Neuron (in vitro differentiated cells): ENCODE results near the gene ZGLP1.

Source experiments
- H2AFZ ChIP-seq: one replicate; pipeline ENCODE4 v1.6.1; 2013; ENCODE audit warnings: low read depth, mild to moderate bottlenecking, inconsistent platforms, low read length, moderate library complexity
- H3K27me3 ChIP-seq: one replicate; pipeline ENCODE4 v1.6.1; 2013; ENCODE audit warnings: low read length; ENCODE audit not compliant: insufficient read depth
- H3K36me3 ChIP-seq: one replicate; pipeline ENCODE4 v1.6.1; 2013; ENCODE audit warnings: low read length; ENCODE audit not compliant: insufficient read depth
- H3K4me1 ChIP-seq: one replicate; pipeline ENCODE4 v1.6.1; 2013; ENCODE audit warnings: low read length; ENCODE audit not compliant: insufficient read depth
- H3K4me3 ChIP-seq: 2 replicates; pipeline ENCODE4 v1.5.1; 2013; ENCODE audit warnings: mild to moderate bottlenecking, low read length, moderate library complexity
- H3K9me3 ChIP-seq: one replicate; pipeline ENCODE4 v1.6.1; 2013; ENCODE audit warnings: low read length

The ZGLP1 gene

DNA sequence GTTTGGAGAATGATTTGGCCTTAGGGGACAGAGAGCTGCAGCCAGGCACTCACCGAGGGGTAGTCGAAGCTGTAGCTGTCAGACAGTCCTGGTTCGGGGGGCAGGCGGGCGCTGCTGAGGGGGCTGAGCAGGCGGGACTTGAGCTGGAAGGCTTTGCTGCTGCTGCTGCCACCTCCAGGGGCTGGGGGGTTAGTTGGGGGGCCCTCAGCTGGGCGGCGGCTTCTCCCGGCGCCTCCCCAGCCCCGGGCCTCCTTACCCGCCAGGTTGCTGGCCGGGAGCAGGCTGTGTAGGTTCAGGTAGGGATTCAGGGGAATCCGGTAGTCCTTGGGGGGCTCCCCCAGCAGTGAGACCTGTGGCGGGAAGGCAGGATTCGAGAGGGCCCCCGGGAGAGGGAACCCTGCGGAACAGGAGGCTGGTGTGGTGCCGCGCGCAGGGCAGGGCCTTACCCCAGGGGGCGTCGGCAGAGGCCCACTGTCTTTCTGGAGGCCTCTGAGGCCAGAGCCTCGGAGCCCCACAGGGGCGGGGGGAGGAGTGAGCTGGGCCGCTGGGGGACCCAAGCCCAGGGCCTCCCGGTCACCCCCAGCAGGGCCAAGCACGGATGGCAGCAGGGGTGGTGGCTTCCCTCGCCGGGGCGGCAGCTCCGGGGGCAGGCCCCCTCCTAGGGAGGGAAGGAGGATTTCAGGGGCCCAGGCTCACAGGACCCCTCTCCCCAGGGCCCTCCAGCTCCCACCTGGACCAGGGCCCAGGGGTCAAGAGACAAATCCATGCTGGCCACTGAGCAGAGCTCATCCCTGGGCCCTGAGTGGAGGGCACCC is 11.2 kb upstream of the ZGLP1 start:
- no peaks in the 10 kb centered on the region for H3K4me1 ChIP-seq
- H2AFZ ChIP-seq, result no peak overlapping the region
- no peaks in the 10 kb centered on the region for H3K9me3 ChIP-seq
- no peaks in the 10 kb centered on the region for H3K27me3 ChIP-seq
- H3K4me3 ChIP-seq, result no peak overlapping the region
- H3K36me3 ChIP-seq, result peaks cover 81% of the 10 kb centered on the region

DNA sequence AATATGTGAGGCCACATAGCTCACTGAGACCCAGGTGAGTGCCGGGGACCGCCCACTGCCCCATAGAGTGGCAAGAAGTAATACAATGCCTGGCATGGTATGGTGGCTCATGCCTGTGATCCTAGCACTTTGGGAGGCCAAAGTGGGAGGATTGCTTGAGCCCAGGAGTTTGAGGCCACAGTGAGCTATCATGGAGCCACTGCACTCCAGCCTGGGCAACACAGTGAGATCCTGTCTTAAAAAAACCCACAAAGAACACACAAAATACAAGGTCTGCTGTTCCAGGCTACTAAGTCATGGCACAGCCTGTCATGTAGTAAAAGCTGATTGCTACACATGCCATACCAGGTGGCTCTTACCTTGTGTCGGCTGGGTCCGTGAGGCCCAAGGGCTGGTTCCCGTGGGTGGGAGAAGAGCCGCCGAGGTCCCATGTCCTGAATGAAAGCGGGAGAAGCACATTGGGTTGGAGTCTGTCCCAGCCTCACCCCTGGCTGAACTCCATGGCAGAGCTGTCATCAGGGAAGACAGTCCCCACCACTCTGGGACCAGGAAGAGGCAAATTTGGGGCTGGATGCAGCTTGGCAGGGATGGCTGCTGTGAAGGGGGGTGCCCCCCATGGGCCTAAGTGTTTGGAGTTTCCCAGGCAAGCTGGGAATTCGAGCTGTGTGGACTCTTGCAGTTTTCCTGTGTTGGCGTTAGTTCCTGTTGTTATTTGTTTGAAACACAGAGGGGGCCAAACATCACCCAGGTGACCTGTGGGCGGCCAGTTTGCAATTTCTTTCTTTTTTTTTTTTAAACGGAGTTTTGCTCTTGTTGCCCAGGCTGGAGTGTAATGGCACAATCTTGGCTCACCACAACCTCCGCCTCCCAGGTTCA is 9.4 kb upstream of the ZGLP1 start:
- Histone ChIP-seq H3K4me1 (peaks cover 10% of the 10 kb centered on the region), H2AFZ (no peak overlapping the region), H3K36me3 (peaks cover 66% of the 10 kb centered on the region), H3K4me3 (no peak overlapping the region), H3K27me3 (no peaks in the 10 kb centered on the region), H3K9me3 (no peaks in the 10 kb centered on the region)

DNA sequence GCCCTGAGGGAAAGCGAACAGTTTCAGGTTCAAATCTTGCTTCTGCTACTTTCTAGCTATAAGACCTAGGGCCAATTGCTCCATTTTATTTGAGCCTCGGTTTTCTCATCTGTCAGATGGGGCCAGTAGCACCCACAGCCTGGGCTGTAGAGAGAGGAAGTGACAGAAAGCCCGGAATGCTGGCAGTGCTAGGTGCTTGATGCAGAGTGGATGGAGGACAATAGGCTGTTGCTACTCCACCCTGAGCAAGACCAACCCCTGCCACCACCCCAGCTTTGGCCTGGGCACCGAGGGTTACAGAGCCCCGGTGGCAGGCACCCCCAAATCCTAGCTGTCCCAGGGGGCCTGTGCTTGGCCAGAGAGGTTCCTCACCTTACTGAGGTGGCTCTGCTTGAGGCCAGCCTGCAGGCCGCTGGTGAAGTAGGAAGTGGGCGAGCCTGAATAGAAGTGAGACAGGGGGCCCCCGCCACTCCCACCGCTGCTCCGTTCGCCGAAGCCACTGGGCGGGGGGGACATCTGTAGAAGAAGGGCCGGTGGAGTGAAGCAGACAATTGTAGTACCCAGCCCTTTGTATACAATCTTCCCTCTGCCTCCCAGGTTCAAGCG is 8.3 kb upstream of the ZGLP1 start:
- Histone ChIP-seq H3K4me1 (peaks cover 10% of the 10 kb centered on the region), H3K36me3 (peaks cover 59% of the 10 kb centered on the region), H2AFZ (no peak overlapping the region), H3K4me3 (no peak overlapping the region), H3K27me3 (no peaks in the 10 kb centered on the region), H3K9me3 (no peaks in the 10 kb centered on the region)

DNA sequence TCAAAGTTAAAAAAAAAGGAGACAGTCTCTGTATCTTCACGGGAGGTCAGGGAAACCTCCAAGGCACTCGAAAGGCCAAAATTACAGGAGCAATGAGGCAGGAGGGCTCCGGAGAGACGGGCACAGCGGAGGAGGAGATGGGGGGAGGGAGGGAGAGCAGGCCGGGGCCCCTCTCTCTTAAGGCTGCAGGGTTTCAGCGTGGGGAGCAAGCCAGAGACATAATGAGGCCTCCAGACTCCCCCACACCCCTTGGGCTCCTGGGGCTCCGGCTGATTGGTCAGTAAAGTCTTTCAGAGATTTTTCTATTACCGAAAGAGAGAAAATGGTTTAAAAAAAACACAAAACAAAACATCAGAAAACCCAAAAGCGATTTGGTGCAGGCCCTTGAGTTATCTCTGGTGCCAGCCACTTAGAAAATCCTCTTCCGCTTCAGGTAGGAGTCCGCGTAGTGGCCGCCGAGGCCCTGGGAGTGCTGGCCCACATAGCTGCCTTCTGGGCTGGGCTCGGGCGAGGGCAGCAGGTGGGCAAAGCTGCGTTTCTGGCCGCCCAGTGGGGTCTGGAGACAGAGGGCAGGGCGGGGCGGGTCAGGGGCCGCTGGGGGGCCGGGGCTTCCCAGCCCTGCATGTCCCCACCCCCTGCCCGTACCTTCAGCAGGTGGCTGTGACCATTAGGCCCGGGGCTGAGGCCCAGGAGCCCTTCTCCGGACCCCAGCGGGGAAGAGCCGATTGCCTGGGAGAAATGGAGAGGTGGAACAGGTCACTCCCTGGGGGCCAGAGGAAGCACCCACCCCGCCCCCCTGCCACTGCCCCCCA is 7.6 kb upstream of the ZGLP1 start:
- H3K27me3 ChIP-seq, result no peaks in the 10 kb centered on the region
- no peak overlapping the region for H2AFZ ChIP-seq
- peaks cover 52% of the 10 kb centered on the region for H3K36me3 ChIP-seq
- no peak overlapping the region for H3K4me3 ChIP-seq
- H3K9me3 ChIP-seq, result no peaks in the 10 kb centered on the region
- peaks cover 10% of the 10 kb centered on the region for H3K4me1 ChIP-seq

DNA sequence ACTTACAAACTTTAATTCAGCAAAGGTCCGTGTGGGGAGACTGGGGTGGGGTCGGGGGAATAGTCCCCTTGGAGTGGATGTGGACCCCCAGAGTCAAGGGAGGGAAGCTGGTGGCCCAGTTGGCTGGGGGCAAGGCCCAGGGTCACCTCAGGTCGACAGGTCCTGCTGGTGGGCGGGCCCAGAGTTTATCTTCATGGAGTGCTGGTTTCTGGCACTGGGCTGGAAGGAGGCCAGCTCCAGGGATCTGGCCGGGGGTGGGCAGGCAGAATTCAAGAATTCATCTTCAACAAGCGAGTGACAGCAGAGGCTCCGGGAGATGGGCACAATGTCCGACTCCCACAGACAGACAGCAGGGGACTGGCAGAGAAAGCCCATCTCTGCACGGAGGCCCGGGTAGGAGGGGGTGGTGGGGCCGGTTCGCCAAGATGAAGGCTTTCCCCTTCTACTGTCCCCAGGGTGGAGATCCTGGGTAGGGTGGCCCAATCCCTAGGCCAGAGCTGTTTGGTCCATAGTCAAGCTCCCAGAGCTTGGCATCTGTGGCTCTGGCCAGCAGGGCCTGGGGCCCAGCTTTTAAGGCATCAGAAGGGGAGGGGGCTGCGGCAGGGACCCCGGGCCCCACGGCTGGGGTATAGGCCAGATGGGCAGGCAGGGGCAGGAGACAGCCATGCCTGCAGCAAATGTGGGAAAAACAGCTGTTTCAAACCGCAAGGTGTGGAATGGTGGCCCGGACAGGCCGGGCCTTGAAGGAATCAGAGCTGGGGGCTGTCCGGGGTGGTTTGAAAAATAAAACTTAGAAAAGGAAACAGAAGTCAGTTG is 6.8 kb upstream of the ZGLP1 start:
- H3K9me3 ChIP-seq, result no peaks in the 10 kb centered on the region
- H3K27me3 ChIP-seq, result no peaks in the 10 kb centered on the region
- H3K4me1 ChIP-seq, result peaks cover 10% of the 10 kb centered on the region
- H3K4me3 ChIP-seq, result peak overlapping the region; percentile 83
- H3K36me3 ChIP-seq, result peaks cover 44% of the 10 kb centered on the region
- no peak overlapping the region for H2AFZ ChIP-seq

DNA sequence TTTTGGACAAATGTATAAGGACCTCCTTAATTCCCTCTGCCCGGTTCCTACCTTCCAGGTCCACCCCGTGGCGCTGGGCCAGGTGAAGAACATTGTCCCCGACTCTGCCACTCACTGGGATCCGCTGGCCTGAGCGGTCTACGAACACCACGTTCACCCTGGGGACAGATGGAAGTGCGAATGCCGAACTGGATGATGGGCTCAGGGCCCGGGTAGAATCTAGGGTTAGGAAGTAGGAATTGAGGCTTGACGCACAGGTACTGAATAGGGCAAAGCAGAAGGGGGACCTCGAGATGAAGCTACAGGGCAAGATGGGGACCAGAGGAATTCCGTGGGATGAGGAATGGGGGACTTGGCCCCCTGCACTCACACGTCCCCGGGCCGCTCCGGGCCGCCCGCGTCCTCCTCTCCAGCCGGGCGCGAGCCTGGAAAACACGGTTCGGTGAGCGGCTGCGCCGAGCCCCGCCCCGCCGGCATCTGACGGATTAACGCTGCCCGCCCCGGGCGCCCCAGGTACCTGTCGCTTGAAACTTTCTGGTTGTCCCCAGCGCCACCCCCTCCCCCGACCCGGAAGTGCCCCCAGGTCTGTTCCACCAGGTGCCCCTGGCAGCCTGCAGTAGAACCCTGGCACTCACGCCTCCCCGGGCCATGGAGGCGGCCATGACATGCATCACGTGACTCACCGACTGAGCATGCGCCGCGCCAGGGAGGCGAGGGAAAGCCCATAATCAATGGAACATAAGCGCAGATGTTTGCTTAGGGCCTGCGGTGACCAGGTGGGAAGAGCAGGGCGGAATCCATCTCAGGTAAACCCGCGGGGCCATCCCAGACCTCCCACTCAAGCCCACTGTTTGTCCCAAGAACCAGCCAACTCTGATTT is 6.0 kb upstream of the ZGLP1 start, which contains the start of gene FDX2:
Gene FDX2, minus strand, starts transcription at position 681 of the 880 bp plus-strand sequence. Its CDS starts 19 bp downstream, at position 662.
- Histone ChIP-seq H2AFZ (peak within 1 kb of the TSS; percentile 91), H3K27me3 (no peaks in the 10 kb centered on the region), H3K9me3 (no peaks in the 10 kb centered on the region), H3K4me3 (peak within 1 kb of the TSS; percentile 83), H3K4me1 (peaks cover 10% of the 10 kb centered on the region), H3K36me3 (peaks cover 40% of the 10 kb centered on the region)

DNA sequence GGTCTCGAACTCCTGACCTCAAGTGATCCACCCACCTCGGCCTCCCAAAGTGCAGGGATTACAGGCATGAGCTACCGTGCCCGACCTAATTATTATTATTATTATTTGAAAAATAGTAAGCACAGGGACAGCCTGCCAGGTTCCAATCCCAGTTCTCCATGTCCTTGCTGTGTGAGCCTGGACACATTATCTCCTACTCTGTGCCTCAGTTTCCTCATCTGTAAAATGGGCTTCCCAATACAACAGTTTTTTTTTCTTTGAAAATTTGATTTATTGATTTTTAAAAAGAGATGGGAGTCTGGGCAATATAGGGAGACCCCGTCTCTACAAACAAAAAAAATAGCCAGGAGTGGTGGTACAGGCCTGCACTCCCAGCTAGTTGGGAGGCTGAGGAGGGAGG is 3.3 kb downstream of the ZGLP1 start:
- H3K27me3 ChIP-seq, result no peaks in the 10 kb centered on the region
- H2AFZ ChIP-seq, result no peak overlapping the region
- no peak overlapping the region for H3K4me3 ChIP-seq
- H3K4me1 ChIP-seq, result no peaks in the 10 kb centered on the region
- H3K36me3 ChIP-seq, result peaks cover 9% of the 10 kb centered on the region
- no peaks in the 10 kb centered on the region for H3K9me3 ChIP-seq

DNA sequence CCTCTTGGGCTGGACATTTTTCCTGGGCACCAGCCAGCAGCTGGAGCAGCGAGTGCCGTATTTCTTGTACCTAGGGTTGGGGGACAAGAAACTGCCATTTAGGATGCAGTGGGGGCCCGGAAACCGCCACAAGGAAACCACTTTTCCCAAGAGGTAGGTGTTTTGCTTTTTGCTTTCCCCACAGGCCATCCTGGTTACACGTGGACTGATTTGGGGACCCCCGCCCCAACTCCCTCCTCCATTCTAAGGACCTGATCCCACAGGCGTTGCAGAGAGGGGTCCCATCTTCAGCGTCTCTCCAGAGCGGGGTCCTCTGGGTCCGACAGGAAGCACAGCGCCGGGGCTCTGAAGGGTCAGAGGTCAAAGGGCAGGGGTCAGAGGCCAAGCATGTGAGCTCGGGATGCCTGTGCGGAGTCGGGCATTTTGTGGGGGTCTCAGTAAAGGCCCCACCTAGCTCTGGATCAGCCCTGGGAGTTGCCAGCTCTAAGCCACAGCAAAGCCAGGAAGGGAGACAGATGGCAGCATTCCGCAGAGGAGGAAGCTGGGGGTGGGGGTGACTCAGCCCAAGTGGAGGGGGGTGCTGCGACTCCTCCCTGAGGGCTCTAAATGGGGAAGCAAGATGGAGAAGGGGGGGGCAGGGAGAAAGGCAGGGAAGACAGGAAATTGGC is 4.3 kb downstream of the ZGLP1 start:
- Histone ChIP-seq H3K27me3 (no peaks in the 10 kb centered on the region), H3K36me3 (peaks cover 3% of the 10 kb centered on the region), H3K9me3 (no peaks in the 10 kb centered on the region), H3K4me3 (no peak overlapping the region), H3K4me1 (no peaks in the 10 kb centered on the region), H2AFZ (no peak overlapping the region)

DNA sequence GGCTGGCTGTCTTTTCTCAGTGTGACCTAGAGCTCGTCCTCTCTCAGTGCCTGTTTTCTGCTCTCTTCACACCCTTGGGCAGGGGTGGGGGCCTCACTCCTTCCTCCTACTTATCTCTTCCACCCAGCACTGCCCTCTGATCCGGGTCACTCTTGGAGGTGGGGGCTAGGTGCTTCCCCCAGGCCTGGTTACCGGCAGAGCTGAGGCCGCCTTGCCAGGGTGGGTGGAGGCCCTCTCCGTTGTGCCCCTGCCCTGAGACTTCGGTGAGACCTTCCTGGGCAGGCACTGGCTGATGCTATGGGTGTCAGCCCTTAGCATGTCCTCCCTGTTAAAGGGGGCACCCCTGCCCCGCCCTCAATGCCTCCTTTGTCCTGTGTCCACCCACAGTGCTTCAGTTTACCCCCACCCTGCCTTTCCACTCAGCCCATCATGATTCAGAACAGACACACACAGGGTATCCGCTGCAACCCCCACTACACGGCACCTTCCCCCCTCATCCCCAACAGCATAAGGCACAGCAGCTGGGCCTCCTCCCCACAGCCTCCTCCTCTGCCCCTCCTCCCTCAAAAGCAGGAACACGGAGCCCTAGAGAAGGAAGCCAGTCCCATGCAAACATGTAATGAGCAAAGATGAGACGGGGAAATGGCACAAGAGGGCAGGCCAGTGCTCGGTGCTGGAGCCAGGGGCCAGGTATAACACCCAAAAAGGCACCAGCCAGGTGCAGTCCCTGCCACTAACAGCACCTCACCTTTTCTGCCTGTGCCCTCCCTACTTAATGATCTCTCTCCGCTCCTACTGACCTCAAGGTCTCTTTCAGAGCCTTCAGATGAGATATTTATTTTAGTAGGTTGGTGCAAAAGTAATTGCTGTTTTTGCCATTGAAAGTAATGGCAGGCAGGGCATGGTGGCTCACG is 9.8 kb downstream of the ZGLP1 start:
- H3K27me3 ChIP-seq, result peaks cover 13% of the 10 kb centered on the region

DNA sequence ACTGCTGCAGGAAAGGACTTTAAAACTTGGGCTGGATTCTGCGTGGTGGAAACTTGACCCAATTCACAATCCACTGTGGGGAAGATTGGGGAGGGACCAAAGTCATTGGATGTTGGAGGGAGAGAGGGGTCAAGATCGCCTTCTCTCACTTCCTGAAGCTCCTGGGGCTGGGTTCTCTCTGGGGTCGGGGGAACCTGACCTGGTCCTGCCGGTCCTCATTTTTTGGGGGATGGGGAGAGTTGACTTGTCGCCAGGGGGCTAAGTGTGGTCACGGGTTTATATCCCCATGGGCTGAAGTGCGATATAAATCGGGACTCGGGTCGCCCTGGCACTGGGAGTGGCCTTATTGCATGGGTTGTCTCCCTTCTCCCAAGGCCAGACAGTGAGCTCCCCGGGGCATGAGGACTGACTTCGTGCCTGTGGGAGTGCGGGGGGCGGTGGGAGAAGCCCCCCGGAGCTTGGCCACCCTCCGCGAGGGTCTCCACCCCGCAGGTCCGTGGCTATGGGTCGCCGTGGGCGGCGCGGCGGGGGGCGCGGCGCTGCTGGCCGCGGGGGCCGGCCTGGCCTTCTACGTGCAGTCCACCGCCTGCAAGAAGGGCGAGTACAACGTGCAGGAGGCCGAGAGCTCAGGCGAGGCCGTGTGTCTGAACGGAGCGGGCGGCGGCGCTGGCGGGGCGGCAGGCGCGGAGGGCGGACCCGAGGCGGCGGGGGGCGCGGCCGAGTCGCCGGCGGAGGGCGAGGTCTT is 13.6 kb downstream of the ZGLP1 start:
- Histone ChIP-seq H3K9me3 (peaks cover 5% of the 10 kb centered on the region), H3K27me3 (peaks cover 35% of the 10 kb centered on the region), H3K4me1 (peaks cover 15% of the 10 kb centered on the region), H3K4me3 (peak overlapping the region; percentile 1), H3K36me3 (no peaks in the 10 kb centered on the region), H2AFZ (peak overlapping the region; percentile 32)

More for the DNA sequence above, 9.8 kb downstream of the ZGLP1 start:
- no peak overlapping the region for H3K4me3 ChIP-seq
- H2AFZ ChIP-seq, result no peak overlapping the region
- H3K4me1 ChIP-seq, result peaks cover 7% of the 10 kb centered on the region
- no peaks in the 10 kb centered on the region for H3K9me3 ChIP-seq
- no peaks in the 10 kb centered on the region for H3K36me3 ChIP-seq
